ENCODE results near the gene WDR18. TPM values are rescaled to one million over a fixed set of nuclear protein-coding genes. Genes with fewer than 3 reads are reported as not detected.

Gene WDR18
- total RNA-seq, 1 experiment from 2014 or later, result 43.3 TPM

DNA sequence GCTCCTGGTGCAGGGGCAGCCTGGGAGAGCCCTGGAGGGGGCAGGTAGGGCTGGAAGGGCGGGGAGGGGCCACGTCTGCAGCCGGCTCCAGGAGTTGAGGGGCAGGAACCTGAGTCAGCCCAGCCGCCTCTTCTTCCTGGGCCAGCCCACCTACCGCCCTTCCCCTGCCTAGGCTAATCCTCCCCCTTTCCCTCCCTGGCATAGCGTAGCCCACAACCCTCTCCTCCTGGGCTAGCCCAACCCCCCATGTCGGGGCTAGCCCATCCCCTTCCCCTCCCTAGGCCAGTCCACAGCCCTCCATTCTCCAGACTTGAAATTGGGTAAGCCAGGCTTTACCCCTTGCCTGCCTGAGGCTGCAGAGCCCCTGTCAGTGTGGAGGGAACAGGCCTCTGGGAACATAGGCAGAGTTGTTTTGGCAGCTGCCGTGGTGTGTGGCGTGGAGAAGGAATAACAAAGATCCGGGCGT lies 20.6 kb upstream of the WDR18 start:
- TF ChIP-seq, protein P1, sequence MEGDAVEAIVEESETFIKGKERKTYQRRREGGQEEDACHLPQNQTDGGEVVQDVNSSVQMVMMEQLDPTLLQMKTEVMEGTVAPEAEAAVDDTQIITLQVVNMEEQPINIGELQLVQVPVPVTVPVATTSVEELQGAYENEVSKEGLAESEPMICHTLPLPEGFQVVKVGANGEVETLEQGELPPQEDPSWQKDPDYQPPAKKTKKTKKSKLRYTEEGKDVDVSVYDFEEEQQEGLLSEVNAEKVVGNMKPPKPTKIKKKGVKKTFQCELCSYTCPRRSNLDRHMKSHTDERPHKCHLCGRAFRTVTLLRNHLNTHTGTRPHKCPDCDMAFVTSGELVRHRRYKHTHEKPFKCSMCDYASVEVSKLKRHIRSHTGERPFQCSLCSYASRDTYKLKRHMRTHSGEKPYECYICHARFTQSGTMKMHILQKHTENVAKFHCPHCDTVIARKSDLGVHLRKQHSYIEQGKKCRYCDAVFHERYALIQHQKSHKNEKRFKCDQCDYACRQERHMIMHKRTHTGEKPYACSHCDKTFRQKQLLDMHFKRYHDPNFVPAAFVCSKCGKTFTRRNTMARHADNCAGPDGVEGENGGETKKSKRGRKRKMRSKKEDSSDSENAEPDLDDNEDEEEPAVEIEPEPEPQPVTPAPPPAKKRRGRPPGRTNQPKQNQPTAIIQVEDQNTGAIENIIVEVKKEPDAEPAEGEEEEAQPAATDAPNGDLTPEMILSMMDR (IDR thresholded peaks at IDR 0.05; ENCODE audit: unreplicated experiment), result no peak
- CTCF ChIA-PET, result no interaction called here
- BruUV-seq (replicated peaks), result no TSS peak
- Mint-ChIP-seq H3K4me3 (ENCODE audit: low read depth, unreplicated experiment) (no peak overlapping the region), H3K4me1 (ENCODE audit: low read depth, unreplicated experiment) (peaks cover 8% of the 10 kb centered on the region), H3K9me3 (ENCODE audit: low read depth, unreplicated experiment) (no peaks in the 10 kb centered on the region), H3K36me3 (ENCODE audit: insufficient read depth, unreplicated experiment) (no peaks in the 10 kb centered on the region), H3K27ac (ENCODE audit: unreplicated experiment) (no peak overlapping the region), H3K27me3 (ENCODE audit: unreplicated experiment) (peaks cover 52% of the 10 kb centered on the region)
- DNase-seq, result no peak
- intact Hi-C loops (cut with micrococcal nuclease; ENCODE audit: unreplicated experiment), result no loop called here

DNA sequence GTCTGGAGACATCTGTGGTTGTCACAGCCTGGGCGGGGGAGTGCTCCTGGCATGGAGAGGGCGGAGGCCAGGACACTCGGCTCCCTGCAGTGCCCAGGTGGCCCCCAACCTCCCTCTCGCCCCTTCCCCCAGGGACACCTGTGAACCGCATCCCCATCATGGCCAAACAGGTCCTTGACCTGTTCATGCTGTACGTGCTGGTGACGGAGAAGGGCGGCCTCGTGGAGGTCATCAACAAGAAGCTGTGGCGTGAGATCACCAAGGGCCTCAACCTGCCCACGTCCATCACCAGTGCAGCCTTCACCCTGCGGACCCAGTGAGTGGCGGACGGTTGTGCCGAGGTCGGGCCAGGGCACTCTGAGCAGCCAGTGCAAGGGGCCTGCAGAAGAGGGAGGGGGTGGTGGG lies 20.0 kb upstream of the WDR18 start:
- CTCF ChIA-PET, result no interaction called here
- TF ChIP-seq, protein P1 (IDR thresholded peaks at IDR 0.05; ENCODE audit: unreplicated experiment), result no peak
- Mint-ChIP-seq H3K27me3 (ENCODE audit: unreplicated experiment) (peaks cover 46% of the 10 kb centered on the region), H3K9me3 (ENCODE audit: low read depth, unreplicated experiment) (no peaks in the 10 kb centered on the region), H3K4me1 (ENCODE audit: low read depth, unreplicated experiment) (peaks cover 8% of the 10 kb centered on the region), H3K36me3 (ENCODE audit: insufficient read depth, unreplicated experiment) (no peaks in the 10 kb centered on the region), H3K4me3 (ENCODE audit: low read depth, unreplicated experiment) (no peak overlapping the region), H3K27ac (ENCODE audit: unreplicated experiment) (no peak overlapping the region)
- no TSS peak for BruUV-seq (replicated peaks)
- intact Hi-C loops (cut with micrococcal nuclease; ENCODE audit: unreplicated experiment), result no loop called here
- DNase-seq, result no peak

DNA sequence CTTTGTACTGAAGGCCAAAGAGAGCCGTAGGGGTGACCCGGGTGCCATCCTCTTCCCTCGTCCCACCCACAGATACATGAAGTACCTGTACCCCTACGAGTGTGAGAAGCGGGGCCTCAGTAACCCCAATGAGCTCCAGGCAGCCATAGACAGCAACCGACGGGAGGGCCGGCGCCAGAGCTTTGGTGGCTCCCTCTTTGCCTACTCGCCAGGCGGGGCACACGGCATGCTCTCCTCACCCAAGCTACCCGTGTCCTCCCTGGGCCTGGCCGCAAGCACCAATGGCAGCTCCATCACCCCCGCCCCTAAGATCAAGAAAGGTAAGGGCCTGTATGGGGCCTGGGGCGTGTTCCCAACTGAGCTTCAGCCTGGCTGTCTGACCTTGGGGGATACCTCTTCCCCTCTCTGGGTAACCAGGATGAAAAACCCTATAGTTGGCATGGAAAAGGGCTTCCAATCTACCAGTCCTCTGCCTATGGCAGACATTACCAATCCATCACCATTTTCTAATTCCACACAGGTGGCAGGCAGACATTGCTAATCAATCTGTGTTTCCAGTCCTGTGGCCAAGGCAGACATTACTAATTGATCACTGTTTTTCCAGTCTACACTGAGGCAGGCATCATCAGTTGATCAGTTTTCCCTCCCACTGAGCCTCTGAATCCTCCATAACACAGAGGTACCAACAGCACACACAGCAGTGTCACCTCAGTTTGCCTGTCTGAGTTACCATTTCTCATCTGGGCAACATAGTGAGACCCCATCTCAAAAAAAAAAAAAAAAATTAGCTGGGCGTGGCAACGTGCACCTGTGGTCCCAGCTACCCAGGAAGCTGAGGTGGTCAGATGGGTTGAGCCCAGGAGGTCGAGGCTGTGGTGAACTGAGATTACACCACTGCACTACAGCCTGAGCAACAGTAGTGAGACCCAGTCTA lies 19.1 kb upstream of the WDR18 start:
- TF ChIP-seq, protein P1 (IDR thresholded peaks at IDR 0.05; ENCODE audit: unreplicated experiment), result no peak
- Mint-ChIP-seq H3K4me3 (ENCODE audit: low read depth, unreplicated experiment) (no peak overlapping the region), H3K9me3 (ENCODE audit: low read depth, unreplicated experiment) (no peaks in the 10 kb centered on the region), H3K27me3 (ENCODE audit: unreplicated experiment) (peaks cover 37% of the 10 kb centered on the region), H3K36me3 (ENCODE audit: insufficient read depth, unreplicated experiment) (no peaks in the 10 kb centered on the region), H3K4me1 (ENCODE audit: low read depth, unreplicated experiment) (peaks cover 8% of the 10 kb centered on the region), H3K27ac (ENCODE audit: unreplicated experiment) (no peak overlapping the region)
- no TSS peak for BruUV-seq (replicated peaks)
- CTCF ChIA-PET, result no interaction called here
- intact Hi-C loops (cut with micrococcal nuclease; ENCODE audit: unreplicated experiment), result no loop called here
- no peak for DNase-seq

DNA sequence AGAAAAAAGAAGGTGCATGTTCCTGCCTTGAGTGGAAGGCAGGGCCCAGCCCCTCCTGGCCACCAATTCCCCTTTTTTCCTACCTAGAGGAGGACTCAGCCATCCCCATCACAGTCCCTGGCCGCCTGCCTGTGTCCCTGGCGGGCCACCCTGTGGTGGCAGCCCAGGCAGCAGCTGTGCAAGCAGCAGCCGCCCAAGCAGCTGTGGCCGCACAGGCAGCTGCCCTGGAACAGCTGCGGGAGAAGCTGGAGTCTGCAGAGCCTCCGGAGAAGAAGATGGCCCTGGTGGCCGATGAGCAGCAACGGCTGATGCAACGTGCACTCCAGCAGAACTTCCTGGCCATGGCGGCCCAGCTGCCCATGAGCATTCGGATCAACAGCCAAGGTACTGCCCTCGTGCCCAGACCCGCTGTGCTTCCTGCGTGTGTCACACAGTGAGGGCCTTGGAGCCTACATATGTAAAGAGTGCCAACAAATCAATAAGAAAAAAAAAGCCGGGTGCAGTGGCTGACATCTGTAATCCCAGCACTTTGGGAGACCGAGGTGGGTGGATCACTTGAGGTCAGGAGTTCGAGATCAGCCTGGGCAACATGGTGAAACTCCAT lies 17.6 kb upstream of the WDR18 start:
- CTCF ChIA-PET, result interaction anchor here (0.7 kb wide), 1 partner anchor 198 kb away, joined by 3 read pairs; no protein-coding TSS in a partner anchor
- Mint-ChIP-seq H3K27me3 (ENCODE audit: unreplicated experiment) (peaks cover 28% of the 10 kb centered on the region), H3K36me3 (ENCODE audit: insufficient read depth, unreplicated experiment) (no peaks in the 10 kb centered on the region), H3K4me1 (ENCODE audit: low read depth, unreplicated experiment) (peaks cover 8% of the 10 kb centered on the region), H3K4me3 (ENCODE audit: low read depth, unreplicated experiment) (no peak overlapping the region), H3K27ac (ENCODE audit: unreplicated experiment) (no peak overlapping the region), H3K9me3 (ENCODE audit: low read depth, unreplicated experiment) (no peaks in the 10 kb centered on the region)
- intact Hi-C loops (cut with micrococcal nuclease; ENCODE audit: unreplicated experiment), result no loop called here
- no TSS peak for BruUV-seq (replicated peaks)
- TF ChIP-seq, protein P1 (IDR thresholded peaks at IDR 0.05; ENCODE audit: unreplicated experiment), result no peak
- DNase-seq, result no peak

Measured in Calu3 (cell line).